WERI-Rb-1 (cell line): Measurements from ENCODE around the gene OGA.

Experiments
- DNase-seq: peaks from one replicate; pipeline ENCODE4 v3.0.0-alpha.2; 2020
- H3K27ac ChIP-seq: fragments of 250-450 bp; sonication (Bioruptor Pico); 2 replicates; pipeline ENCODE4 v1.5.1; 2020; ENCODE audit warnings: mild to moderate bottlenecking, moderate library complexity
- H3K27me3 ChIP-seq: fragments of 250-450 bp; sonication (Bioruptor Pico); 2 replicates; pipeline ENCODE4 v1.5.1; 2021; ENCODE audit warnings: mild to moderate bottlenecking, low read depth, moderate library complexity; ENCODE audit not compliant: insufficient read depth, severe bottlenecking
- H3K36me3 ChIP-seq: fragments of 250-450 bp; sonication (Bioruptor Pico); 2 replicates; pipeline ENCODE4 v1.5.1; 2020; ENCODE audit warnings: mild to moderate bottlenecking, moderate library complexity
- H3K4me3 ChIP-seq: 2 replicates; pipeline ENCODE4 v1.5.1; 2011; ENCODE audit warnings: low read depth, mild to moderate bottlenecking, control low read depth, low read length
- H3K9me3 ChIP-seq: fragments of 250-450 bp; sonication (Bioruptor Pico); 2 replicates; pipeline ENCODE4 v1.5.1; 2021; ENCODE audit warnings: mild to moderate bottlenecking, moderate library complexity; ENCODE audit not compliant: severe bottlenecking
- TF ChIP-seq, protein P1 (sequence below): IDR thresholded peaks from 2 replicates; pipeline ENCODE4 v1.5.1; 2011; ENCODE audit warnings: low read depth, mild to moderate bottlenecking, control low read depth, inconsistent platforms, low read length

The OGA gene

DNA sequence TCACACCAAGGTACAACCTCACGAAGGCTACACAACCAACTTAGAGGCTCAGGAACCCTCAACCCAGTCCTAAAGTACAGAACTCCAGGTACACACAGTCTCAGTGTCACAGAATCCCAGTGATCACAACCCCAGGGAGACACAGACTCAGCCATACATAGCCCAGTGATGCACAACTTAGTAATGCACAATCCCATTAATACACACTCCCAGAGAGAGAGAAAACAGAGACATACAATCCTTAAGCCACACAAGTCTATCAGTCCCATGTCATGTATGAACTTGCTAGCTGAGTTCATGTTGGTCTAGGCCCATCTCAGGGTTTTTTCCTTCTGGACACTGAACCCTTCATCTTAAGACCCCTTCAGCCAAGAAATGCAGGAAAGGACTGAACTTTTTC is 20.8 kb upstream of the OGA start:
- Histone ChIP-seq H3K36me3 (0 out of 2 replicates have a peak, but pooled peaks cover 2% of the 10 kb centered on the region), H3K27me3 (no peaks in the 10 kb centered on the region), H3K9me3 (no peaks in the 10 kb centered on the region), H3K4me3 (no peak overlapping the region), H3K27ac (peak overlapping the region; percentile 62)
- TF ChIP-seq, protein P1, sequence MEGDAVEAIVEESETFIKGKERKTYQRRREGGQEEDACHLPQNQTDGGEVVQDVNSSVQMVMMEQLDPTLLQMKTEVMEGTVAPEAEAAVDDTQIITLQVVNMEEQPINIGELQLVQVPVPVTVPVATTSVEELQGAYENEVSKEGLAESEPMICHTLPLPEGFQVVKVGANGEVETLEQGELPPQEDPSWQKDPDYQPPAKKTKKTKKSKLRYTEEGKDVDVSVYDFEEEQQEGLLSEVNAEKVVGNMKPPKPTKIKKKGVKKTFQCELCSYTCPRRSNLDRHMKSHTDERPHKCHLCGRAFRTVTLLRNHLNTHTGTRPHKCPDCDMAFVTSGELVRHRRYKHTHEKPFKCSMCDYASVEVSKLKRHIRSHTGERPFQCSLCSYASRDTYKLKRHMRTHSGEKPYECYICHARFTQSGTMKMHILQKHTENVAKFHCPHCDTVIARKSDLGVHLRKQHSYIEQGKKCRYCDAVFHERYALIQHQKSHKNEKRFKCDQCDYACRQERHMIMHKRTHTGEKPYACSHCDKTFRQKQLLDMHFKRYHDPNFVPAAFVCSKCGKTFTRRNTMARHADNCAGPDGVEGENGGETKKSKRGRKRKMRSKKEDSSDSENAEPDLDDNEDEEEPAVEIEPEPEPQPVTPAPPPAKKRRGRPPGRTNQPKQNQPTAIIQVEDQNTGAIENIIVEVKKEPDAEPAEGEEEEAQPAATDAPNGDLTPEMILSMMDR: no peak
- no peak for DNase-seq

DNA sequence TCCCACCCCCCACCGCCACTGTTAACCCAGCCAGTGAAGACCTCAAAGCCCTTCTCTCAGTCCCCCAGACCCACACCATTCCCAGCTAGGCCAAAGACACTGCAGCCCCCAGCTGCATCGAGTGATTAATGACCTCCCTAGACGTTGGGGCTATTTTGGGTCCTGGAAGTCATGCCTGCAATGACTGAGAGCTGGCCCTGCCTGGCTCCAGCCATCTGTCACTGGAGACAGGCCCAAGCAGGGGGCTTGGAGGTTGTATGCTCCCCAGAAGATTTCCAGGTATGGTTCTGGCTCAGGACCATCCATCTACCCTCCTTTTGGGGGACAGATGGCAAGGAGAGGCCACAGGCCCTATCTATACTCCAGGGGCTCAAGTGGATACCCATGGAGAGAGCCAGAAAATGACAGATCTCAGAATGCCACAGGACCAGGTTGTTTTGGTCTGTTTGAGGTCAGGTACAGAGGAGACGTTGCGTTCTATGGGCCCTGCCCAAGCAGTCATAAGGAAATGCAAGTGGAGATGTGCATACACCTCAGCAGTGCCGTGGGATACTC is 20.2 kb upstream of the OGA start:
- TF ChIP-seq, protein P1: no peak
- peak; percentile 43 for DNase-seq
- H3K27ac ChIP-seq: peak overlapping the region; percentile 62
- no peaks in the 10 kb centered on the region for H3K27me3 ChIP-seq
- no peak overlapping the region for H3K4me3 ChIP-seq
- no peaks in the 10 kb centered on the region for H3K9me3 ChIP-seq
- H3K36me3 ChIP-seq: 0 out of 2 replicates have a peak, but pooled peaks cover 2% of the 10 kb centered on the region

DNA sequence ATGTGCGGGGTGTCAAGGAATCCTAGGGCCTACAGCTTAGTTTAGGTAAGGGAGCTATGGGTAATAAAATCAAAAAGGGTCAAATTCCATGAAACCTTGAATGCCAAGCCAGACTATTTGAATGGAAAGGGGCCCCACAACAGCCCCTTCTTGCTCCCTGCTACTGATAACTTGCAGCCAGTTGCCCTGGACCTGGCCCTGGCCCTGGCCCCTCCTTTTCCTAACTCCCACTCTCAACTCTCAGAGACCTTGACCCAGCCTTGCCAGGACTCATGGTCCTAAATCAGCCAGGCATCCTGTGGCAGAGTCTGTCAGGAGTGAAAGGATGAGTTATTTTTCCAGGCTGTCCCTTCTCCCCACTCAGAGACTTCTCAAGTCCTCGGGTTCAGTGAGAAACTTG is 19.5 kb upstream of the OGA start:
- Histone ChIP-seq H3K27me3 (no peaks in the 10 kb centered on the region), H3K27ac (peak overlapping the region; percentile 62), H3K36me3 (0 out of 2 replicates have a peak, but pooled peaks cover 2% of the 10 kb centered on the region), H3K9me3 (no peaks in the 10 kb centered on the region), H3K4me3 (no peak overlapping the region)
- TF ChIP-seq, protein P1: no peak
- no peak for DNase-seq

DNA sequence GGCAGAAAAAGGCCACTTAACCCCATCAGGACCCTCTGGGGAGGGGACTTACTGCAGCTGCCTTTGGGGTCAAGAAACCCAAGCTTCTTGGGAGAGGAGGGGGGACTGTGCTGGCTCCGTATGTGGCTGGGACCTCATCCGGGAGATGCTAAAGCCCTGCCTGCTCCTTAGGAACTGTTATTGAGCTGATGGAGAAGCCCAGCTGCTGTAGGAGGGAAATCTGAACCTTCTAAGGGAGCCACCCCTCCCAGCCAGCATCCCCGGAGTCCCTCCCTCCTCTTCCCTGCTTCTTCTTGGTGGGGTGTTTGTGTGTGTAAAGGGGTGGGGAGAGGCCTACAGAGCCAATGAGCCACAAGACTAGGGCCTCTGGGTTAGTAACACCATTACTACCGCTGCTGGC is 17.1 kb upstream of the OGA start:
- H3K4me3 ChIP-seq: no peak overlapping the region
- DNase-seq: no peak
- no peaks in the 10 kb centered on the region for H3K27me3 ChIP-seq
- no peaks in the 10 kb centered on the region for H3K9me3 ChIP-seq
- no peaks in the 10 kb centered on the region for H3K36me3 ChIP-seq
- TF ChIP-seq, protein P1: no peak
- no peak overlapping the region for H3K27ac ChIP-seq

GRCh38 chr10:101834341-101834740 is 16.1 kb upstream of the OGA start:
- DNase-seq: no peak
- no peaks in the 10 kb centered on the region for H3K36me3 ChIP-seq
- no peaks in the 10 kb centered on the region for H3K27me3 ChIP-seq
- TF ChIP-seq, protein P1: no peak
- H3K27ac ChIP-seq: no peak overlapping the region
- no peak overlapping the region for H3K4me3 ChIP-seq
- no peaks in the 10 kb centered on the region for H3K9me3 ChIP-seq

GRCh38 chr10:101833466-101833865 is 15.2 kb upstream of the OGA start:
- no peak overlapping the region for H3K4me3 ChIP-seq
- TF ChIP-seq, protein P1: no peak
- H3K27me3 ChIP-seq: no peaks in the 10 kb centered on the region
- no peak for DNase-seq
- no peaks in the 10 kb centered on the region for H3K9me3 ChIP-seq
- no peaks in the 10 kb centered on the region for H3K36me3 ChIP-seq
- no peak overlapping the region for H3K27ac ChIP-seq
